PFSK-1 (cell line): ENCODE measurements around the gene CABLES2.

ENCODE experiments used
- FOXP2 ChIP-seq: optimal IDR thresholded peaks from 2 replicates; pipeline ENCODE3; 2011; ENCODE audit warnings: borderline replicate concordance, control low read depth, inconsistent platforms; ENCODE audit not compliant: insufficient read depth; ENCODE audit errors: extremely low read length, extremely low read depth
- POLR2AphosphoS5 ChIP-seq: IDR thresholded peaks from 2 replicates; pipeline ENCODE4 v1.6.1; 2012; ENCODE audit warnings: low read depth, mild to moderate bottlenecking, control low read depth, low read length, moderate library complexity
- SIN3A ChIP-seq: IDR thresholded peaks from 2 replicates; pipeline ENCODE4 v1.6.1; 2012; ENCODE audit warnings: mild to moderate bottlenecking, low read length, moderate library complexity, borderline replicate concordance; ENCODE audit not compliant: insufficient read depth
- TAF1 ChIP-seq: IDR thresholded peaks from 2 replicates; pipeline ENCODE4 v1.6.1; 2012; ENCODE audit warnings: low read length, control low read depth, borderline replicate concordance; ENCODE audit not compliant: insufficient read depth
- TF ChIP-seq, protein P1 (sequence below), 2 experiments: IDR thresholded peaks; 2 replicates each; pipeline versions ENCODE4 v1.6.1 to v1.8.0; 2011 to 2012; ENCODE audit warnings: low read depth in 2 of 2, low read length in 2 of 2, control low read depth in 1 of 2, inconsistent platforms in 1 of 2, mild to moderate bottlenecking in 1 of 2, moderate library complexity in 1 of 2; ENCODE audit not compliant: insufficient read depth in 1 of 2

The CABLES2 gene

DNA sequence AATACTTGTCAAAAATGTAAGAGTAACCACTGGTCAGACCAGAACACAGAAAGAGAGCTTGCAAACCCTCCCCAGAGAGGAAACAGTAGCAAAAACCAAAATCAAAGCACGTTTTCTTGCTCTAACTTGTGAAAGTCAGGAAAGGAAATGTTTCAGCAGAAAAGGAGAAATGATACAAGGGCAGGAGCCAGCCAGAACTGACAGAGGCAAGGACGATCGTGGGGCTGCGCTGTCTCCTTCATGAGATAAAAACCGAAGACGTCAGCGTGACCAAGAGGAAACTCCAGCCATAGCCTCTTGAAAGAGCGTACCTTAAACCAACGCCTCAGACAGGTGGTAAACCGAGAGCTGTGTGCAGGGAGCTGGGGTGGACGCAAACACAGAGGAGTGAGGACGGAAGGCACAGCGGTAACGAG is 67.4 kb downstream of the CABLES2 start:
- TF ChIP-seq FOXP2: no peak
- TF ChIP-seq, protein P1, sequence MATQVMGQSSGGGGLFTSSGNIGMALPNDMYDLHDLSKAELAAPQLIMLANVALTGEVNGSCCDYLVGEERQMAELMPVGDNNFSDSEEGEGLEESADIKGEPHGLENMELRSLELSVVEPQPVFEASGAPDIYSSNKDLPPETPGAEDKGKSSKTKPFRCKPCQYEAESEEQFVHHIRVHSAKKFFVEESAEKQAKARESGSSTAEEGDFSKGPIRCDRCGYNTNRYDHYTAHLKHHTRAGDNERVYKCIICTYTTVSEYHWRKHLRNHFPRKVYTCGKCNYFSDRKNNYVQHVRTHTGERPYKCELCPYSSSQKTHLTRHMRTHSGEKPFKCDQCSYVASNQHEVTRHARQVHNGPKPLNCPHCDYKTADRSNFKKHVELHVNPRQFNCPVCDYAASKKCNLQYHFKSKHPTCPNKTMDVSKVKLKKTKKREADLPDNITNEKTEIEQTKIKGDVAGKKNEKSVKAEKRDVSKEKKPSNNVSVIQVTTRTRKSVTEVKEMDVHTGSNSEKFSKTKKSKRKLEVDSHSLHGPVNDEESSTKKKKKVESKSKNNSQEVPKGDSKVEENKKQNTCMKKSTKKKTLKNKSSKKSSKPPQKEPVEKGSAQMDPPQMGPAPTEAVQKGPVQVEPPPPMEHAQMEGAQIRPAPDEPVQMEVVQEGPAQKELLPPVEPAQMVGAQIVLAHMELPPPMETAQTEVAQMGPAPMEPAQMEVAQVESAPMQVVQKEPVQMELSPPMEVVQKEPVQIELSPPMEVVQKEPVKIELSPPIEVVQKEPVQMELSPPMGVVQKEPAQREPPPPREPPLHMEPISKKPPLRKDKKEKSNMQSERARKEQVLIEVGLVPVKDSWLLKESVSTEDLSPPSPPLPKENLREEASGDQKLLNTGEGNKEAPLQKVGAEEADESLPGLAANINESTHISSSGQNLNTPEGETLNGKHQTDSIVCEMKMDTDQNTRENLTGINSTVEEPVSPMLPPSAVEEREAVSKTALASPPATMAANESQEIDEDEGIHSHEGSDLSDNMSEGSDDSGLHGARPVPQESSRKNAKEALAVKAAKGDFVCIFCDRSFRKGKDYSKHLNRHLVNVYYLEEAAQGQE (IDR thresholded peaks at IDR 0.05; ENCODE audit: insufficient read depth in 1 of 2, low read depth in 2 of 2, low read length in 2 of 2): no peak
- no peak for TF ChIP-seq POLR2AphosphoS5
- TF ChIP-seq TAF1: no peak
- no peak for TF ChIP-seq SIN3A
